CD14-positive monocyte (primary cell): ENCODE results near the gene MVB12B. TPM values are rescaled to one million over a fixed set of nuclear protein-coding genes. Genes with fewer than 3 reads are reported as not detected.

Experiments used
- DNase-seq, 3 donors: peaks; one replicate each; pipeline ENCODE4 v3.0.0-alpha.2; 2011 to 2022
- H2AFZ ChIP-seq: 2 replicates; pipeline ENCODE4 v1.6.0; 2012; ENCODE audit warnings: mild to moderate bottlenecking, low read depth, low read length, inconsistent platforms; ENCODE audit not compliant: insufficient read depth, poor library complexity, severe bottlenecking
- H3K27ac ChIP-seq, 2 donors: 1 replicate in 1 of 2; 2 replicates in 1 of 2; pipeline ENCODE4 v1.5.1; 2012 to 2013; ENCODE audit warnings: low read length in 2 of 2, control low read depth in 1 of 2, inconsistent platforms in 1 of 2, low read depth in 1 of 2, mild to moderate bottlenecking in 1 of 2
- H3K27me3 ChIP-seq, 2 donors: one replicate each; pipeline versions ENCODE4 v1.6.0 to v1.6.1; 2011 to 2013; ENCODE audit warnings: low read length in 2 of 2; ENCODE audit not compliant: control insufficient read depth in 2 of 2, insufficient read depth in 2 of 2
- H3K36me3 ChIP-seq, 2 donors: replicated peaks in 1 of 2; 1 replicate in 1 of 2; 2 replicates in 1 of 2; pipeline versions ENCODE4 v1.5.1 to v1.6.1; 2012 to 2013; ENCODE audit warnings: low read length in 2 of 2, control low read depth in 1 of 2, inconsistent platforms in 1 of 2, mild to moderate bottlenecking in 1 of 2; ENCODE audit not compliant: insufficient read depth in 2 of 2, control insufficient read depth in 1 of 2
- H3K4me1 ChIP-seq, 2 donors: 1 replicate in 1 of 2; 2 replicates in 1 of 2; pipeline versions ENCODE4 v1.5.1 to v1.6.1; 2012 to 2013; ENCODE audit warnings: low read length in 2 of 2, control low read depth in 1 of 2, inconsistent platforms in 1 of 2, mild to moderate bottlenecking in 1 of 2, moderate library complexity in 1 of 2; ENCODE audit not compliant: insufficient read depth in 2 of 2, control insufficient read depth in 1 of 2
- H3K4me2 ChIP-seq: replicated peaks from 2 replicates; pipeline ENCODE3; 2012; ENCODE audit warnings: low read length, moderate library complexity, mild to moderate bottlenecking; ENCODE audit not compliant: poor library complexity, severe bottlenecking; ENCODE audit errors: extremely low read depth
- H3K4me3 ChIP-seq, 3 experiments: fragments of 200-600 bp in 1 of 3; sonication (generic) in 1 of 3; replicated peaks in 1 of 3; 1 replicate in 2 of 3; 2 replicates in 1 of 3; pipeline ENCODE4 v1.5.1; 2011 to 2013; ENCODE audit warnings: low read length in 3 of 3, mild to moderate bottlenecking in 3 of 3, control low read depth in 2 of 3, low read depth in 2 of 3, inconsistent platforms in 1 of 3, moderate library complexity in 1 of 3
- H3K79me2 ChIP-seq: 2 replicates; pipeline ENCODE4 v1.6.0; 2012; ENCODE audit warnings: mild to moderate bottlenecking, control low read depth, inconsistent platforms, low read length, moderate library complexity; ENCODE audit not compliant: insufficient read depth
- H3K9ac ChIP-seq: 2 replicates; pipeline ENCODE4 v1.6.0; 2017; ENCODE audit warnings: low read length, mild to moderate bottlenecking; ENCODE audit not compliant: insufficient read depth, poor library complexity, severe bottlenecking
- H3K9me3 ChIP-seq, 2 donors: replicated peaks in 1 of 2; 1 replicate in 1 of 2; 2 replicates in 1 of 2; pipeline versions ENCODE4 v1.5.1 to v1.6.1; 2012 to 2013; ENCODE audit warnings: low read length in 2 of 2, control low read depth in 1 of 2; ENCODE audit not compliant: control insufficient read depth in 1 of 2, insufficient read depth in 1 of 2
- H4K20me1 ChIP-seq: 2 replicates; pipeline ENCODE4 v1.6.0; 2012; ENCODE audit warnings: mild to moderate bottlenecking, low read length, control low read depth, moderate library complexity; ENCODE audit not compliant: insufficient read depth
- H3K27ac Mint-ChIP-seq, 7 donors: one replicate each; pipeline ENCODE4 v1.8.0; 2020; ENCODE audit warnings: mild to moderate bottlenecking in 7 of 7, mixed read lengths in 7 of 7, moderate library complexity in 6 of 7, inconsistent platforms in 2 of 7
- H3K27me3 Mint-ChIP-seq, 3 donors: one replicate each; pipeline ENCODE4 v1.8.0; 2021 to 2022; ENCODE audit warnings: low read depth in 3 of 3, mild to moderate bottlenecking in 3 of 3, mixed read lengths in 3 of 3, moderate library complexity in 3 of 3, inconsistent platforms in 1 of 3
- H3K36me3 Mint-ChIP-seq, 2 donors: one replicate each; pipeline ENCODE4 v1.8.0; 2020; ENCODE audit warnings: mixed read lengths in 2 of 2, inconsistent platforms in 1 of 2, mild to moderate bottlenecking in 1 of 2
- H3K4me1 Mint-ChIP-seq: one replicate; pipeline ENCODE4 v1.8.0; 2020; ENCODE audit warnings: mild to moderate bottlenecking, mixed read lengths
- H3K4me3 Mint-ChIP-seq, 2 donors: one replicate each; pipeline ENCODE4 v1.8.0; 2020; ENCODE audit warnings: mild to moderate bottlenecking in 2 of 2, mixed read lengths in 2 of 2, moderate library complexity in 1 of 2
- H3K9me3 Mint-ChIP-seq, 7 donors: one replicate each; pipeline ENCODE4 v1.8.0; 2020 to 2022; ENCODE audit warnings: mixed read lengths in 7 of 7, mild to moderate bottlenecking in 6 of 7, moderate library complexity in 6 of 7, inconsistent platforms in 2 of 7
- CTCF ChIP-seq: fragments of 200-600 bp; IDR thresholded peaks from one replicate; pipeline ENCODE4 v1.8.0; 2022; ENCODE audit warnings: antibody characterized with exemption, mild to moderate bottlenecking
- WGBS: methylation state at CpG from one replicate; pipeline ENCODE4 v1.1.5; 2013; ENCODE audit warnings: missing lambda C conversion rate; ENCODE audit not compliant: insufficient coverage; 5-methylcytosine and 5-hydroxymethylcytosine counted together
- intact Hi-C, 2 donors: fragments of 100-400 bp; cut with micrococcal nuclease; formaldehyde crosslinking; loops; one replicate each; pipeline versions ENCODE4 v1.15.0 to v1.15.1; 2023
- polyA plus RNA-seq, 3 donors: library from polyadenylated mRNA; depleted of rRNA in 1 of 3; unstranded in 2 of 3; stranded (reverse) in 1 of 3; fragments of 300-500 nt in 2 of 3; fragments of >200 nt in 1 of 3; fragmentation: Illumina TruSeq in 2 of 3; gene quantifications; 1 replicate in 2 of 3; 2 replicates in 1 of 3; pipeline ENCODE4 v1.2.3, GENCODE V29; 2012 to 2021

Gene MVB12B
- polyA plus RNA-seq, 3 donors = 2.8 to 8.1 (median 3.5) TPM

DNA sequence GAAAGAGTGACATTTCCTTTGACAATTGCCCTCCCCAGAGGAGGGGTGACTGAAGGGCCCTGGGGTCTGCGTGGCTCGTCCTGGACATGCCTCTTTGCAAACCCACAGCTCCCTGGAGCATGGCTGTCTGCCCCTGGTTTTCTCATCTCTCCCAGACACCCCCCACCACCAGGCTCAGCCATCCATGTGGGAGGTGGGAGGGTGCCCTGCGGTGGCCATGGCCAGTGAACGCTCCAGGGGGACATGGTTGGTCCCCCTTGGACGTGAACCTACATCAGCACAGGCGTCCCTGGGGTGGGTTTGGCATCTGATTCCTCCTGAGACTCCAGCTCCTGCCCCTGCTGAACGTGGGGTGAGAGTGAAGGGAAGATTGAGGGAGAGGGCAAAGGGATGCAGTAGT, 219.4 kb downstream of the MVB12B start:
- DNase-seq = no peak
- no peak overlapping the region for H3K27ac ChIP-seq
- H3K4me1 Mint-ChIP-seq = peaks cover 2% of the 10 kb centered on the region
- no peak overlapping the region for H3K4me3 Mint-ChIP-seq
- H3K36me3 Mint-ChIP-seq = no peaks in the 10 kb centered on the region
- no peaks in the 10 kb centered on the region for H3K9me3 ChIP-seq
- H3K4me2 ChIP-seq = no peak overlapping the region
- H3K4me3 ChIP-seq = no peak overlapping the region
- H4K20me1 ChIP-seq = no peaks in the 10 kb centered on the region
- TF ChIP-seq CTCF = no peak
- peaks cover 0 to 6% (median 0%) of the 10 kb centered on the region in 3 donors for H3K27me3 Mint-ChIP-seq
- 71% methylated on average over 1 of the region's 7 CpGs for WGBS
- no peaks in the 10 kb centered on the region for H3K27me3 ChIP-seq
- no peaks in the 10 kb centered on the region for H3K36me3 ChIP-seq
- intact Hi-C loops = no loop called here
- no peak overlapping the region for H3K9ac ChIP-seq
- H3K4me1 ChIP-seq = no peaks in the 10 kb centered on the region
- no peaks in the 10 kb centered on the region for H3K79me2 ChIP-seq
- H2AFZ ChIP-seq = no peak overlapping the region
- H3K9me3 Mint-ChIP-seq = peaks cover 0 to 2% (median 0%) of the 10 kb centered on the region in 7 donors
- H3K27ac Mint-ChIP-seq = no peak overlapping the region

- Histone ChIP-seq H3K9me3 (no peaks in the 10 kb centered on the region), H4K20me1 (no peaks in the 10 kb centered on the region), H3K27me3 (no peaks in the 10 kb centered on the region), H3K9ac (no peak overlapping the region), H3K4me3 (no peak overlapping the region), H3K4me1 (no peaks in the 10 kb centered on the region), H2AFZ (no peak overlapping the region), H3K4me2 (no peak overlapping the region), H3K79me2 (no peaks in the 10 kb centered on the region), H3K36me3 (no peaks in the 10 kb centered on the region), H3K27ac (no peak overlapping the region)
- WGBS = 93% methylated on average over 6 of the region's 7 CpGs
- peaks cover 2% of the 10 kb centered on the region for H3K4me1 Mint-ChIP-seq
- no peak for TF ChIP-seq CTCF
- peaks cover 0 to 6% (median 0%) of the 10 kb centered on the region in 3 donors for H3K27me3 Mint-ChIP-seq
- DNase-seq = no peak
- no peaks in the 10 kb centered on the region for H3K36me3 Mint-ChIP-seq
- no peak overlapping the region for H3K4me3 Mint-ChIP-seq
- intact Hi-C loops = no loop called here
- no peak overlapping the region for H3K27ac Mint-ChIP-seq
- H3K9me3 Mint-ChIP-seq = peaks cover 0 to 2% (median 0%) of the 10 kb centered on the region in 7 donors
These were observed 221.7 kb downstream of the MVB12B start for GRCh38 chr9:126548312-126548711.
